ENCODE data around the gene C1orf74.
"Not testable (repeated sequence)": the region's sequence is repeated elsewhere in the genome, so short reads cannot be mapped to it uniquely, and the experiment has no call there.

Gene C1orf74

DNA sequence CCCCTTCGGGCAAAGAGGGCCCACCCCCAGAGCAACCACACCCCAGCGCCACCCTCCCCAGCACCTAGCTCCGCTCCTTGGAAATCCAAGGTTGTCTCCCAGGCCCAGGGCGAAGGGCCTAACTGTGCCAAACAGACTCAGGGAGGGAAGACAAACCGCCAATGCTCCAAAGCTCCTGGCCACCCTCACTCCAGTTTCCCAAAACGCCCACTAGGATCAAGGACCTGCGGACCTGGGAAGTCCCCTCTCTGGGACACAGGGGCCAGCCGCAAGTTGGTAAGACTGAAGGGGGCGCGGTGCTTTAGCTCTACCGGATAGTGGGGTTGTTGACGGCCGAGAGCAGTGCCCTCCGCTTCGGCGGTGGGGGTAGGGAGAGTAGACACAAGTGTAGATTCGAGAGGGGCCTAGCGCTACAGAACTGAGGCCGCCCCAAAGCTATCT lies 21.0 kb upstream of the C1orf74 start:
- no peak for DNase-seq

DNA sequence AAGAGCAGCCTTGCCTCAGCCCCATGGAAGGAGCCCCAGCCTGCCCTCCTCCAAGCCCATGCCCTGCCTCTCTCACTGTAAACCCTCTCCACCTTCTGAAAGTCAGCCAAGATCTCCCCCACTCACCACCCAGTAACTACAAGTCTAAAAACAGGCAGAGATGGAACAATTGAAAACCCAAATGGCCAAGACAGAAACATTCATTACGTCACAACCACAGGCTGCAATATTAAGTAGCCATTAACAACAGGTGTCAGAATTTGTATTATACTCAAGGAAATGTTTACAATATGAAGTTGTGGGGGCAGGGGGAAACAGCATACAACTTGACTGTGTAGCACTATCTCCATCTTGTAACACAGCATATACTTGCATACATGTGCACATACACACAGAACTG lies 19.2 kb upstream of the C1orf74 start:
- DNase-seq, result no peak

DNA sequence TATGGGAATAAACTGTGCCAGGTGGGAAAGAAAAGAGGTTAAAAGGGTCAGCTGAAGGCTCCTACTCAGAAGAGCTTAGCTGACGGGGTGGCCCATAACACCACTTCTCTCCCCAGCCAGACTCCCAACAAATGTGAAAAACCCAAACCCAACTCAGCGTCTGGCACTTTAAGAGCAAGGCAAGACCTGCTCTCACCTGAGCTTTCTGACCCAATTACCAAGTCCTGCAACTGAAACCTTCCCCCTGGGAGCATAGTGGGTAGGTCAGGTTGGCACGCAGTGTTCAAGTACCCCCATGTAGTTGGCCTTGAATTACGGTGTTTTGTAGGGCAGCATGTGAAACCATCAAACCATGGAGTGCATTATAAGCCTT lies 18.4 kb upstream of the C1orf74 start:
- DNase-seq, result no peak

DNA sequence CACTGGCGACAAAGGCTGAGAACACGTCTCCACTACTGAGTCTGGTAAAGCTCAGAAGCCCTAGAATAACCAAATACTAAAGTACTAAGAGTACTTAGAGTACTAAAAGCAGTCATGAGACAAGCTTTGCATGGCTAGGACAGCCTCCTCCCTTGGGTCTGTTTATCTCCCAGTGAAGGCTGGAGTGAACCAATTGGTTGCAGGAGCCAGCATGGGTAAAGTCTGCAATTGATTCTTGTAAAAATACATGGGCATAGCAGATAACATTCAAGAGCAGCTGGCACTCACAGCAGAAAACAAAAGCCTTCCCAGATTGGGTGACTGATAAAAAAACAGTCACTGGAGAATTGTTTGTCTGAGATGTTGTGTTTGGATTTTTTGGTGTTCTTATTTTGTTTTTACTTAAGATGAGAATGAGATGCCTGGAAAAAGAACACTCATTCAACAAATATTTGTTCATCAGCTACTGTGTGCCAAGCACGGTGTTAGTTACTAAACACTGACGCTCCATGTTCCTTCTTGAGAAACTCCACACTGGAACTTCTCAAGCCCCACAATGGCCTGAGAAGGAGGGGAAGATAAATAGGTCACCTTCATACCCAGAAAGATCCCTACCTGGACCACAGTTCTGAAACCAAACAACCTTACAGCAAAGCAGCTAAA lies 17.9 kb upstream of the C1orf74 start:
- no peak for DNase-seq

DNA sequence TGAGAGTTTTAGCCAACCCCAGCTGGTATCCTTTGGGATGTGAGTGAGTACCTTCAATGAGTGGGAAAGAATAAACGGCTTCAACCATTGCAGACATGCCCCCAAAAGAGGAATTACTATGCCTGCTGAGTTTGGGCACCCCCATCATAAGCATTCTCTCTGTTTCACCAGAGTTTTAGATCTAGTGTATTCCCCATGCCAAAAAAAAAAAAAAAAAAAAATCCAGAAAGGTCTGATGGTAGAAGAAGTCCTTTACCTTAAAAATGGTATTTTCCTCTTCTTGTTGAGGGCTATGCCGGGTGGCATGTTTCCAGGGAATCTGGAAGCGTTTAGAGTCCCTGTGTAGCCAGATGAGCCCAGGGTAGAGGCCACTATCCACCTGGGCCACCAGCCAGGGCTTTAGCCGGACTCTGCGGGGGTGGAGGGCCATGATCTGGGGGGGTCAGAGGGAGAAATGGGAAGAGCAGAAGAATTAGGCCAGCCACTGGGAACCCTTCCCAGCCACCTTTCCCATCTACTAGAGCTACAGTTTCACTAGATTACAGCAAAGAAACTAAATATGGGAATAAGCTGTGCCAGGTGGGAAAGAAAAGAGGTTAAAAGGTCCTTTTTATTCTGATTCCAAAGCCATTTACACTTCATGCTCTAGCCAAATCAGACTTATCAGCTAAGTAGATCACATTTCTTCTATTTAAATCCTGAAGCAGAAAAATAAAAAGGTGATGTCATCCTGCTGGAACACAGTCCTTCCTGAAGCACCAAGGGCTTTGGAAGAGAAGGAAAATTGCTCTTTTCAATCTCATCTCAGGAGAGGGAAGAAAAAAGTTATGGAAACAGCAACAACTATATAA lies 16.9 kb upstream of the C1orf74 start:
- DNase-seq, result no peak

DNA sequence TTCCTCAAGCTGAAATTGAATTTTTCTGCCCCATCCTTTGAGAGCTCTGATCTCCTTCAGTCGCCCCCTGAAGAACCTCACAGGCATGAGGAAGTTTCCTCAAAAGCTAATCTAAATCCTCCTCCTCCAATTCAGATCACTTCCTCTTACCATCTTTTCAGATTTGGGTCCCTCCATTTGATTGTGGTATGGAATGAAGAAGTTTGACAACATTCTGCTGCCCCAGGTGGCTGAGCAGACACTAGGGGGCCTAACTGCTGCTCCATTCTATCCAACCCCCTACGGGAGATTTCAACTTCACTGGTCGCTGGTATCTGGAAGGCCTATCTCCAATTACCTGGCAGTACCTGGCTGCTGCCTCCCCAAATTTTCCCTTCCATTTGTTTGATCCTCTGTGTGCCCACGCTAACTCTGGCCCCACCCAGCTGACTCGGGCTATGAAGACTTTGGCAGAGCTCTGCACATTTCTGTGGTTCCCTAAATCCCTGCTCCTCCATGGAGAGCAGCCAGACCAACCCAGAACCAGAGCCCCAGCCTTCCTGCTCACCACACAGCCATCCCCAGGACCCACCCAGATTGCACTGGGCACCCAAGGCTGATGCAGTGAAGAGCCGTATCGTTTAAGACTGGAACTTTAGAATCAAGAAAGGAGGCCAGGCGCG lies 13.8 kb upstream of the C1orf74 start:
- DNase-seq, result no peak

DNA sequence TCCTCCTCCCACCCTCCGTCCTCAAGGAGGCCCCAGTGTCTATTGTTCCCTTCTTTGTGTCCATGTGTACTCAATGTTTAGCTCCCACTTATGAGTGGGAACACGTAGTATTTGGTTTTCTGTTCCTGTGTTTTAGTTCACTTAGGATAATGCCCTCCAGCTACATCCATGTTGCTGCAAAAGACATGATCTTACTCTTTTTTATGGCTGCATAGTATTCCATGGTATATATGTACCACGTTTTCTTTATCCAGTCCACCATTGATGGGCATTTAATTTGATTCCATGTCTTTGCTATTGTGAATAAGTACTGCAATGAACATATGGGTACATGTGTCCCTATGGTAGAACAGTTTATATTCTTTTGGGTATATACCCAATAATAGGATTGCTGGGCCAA lies 9.4 kb upstream of the C1orf74 start:
- not testable (repeated sequence) for DNase-seq

DNA sequence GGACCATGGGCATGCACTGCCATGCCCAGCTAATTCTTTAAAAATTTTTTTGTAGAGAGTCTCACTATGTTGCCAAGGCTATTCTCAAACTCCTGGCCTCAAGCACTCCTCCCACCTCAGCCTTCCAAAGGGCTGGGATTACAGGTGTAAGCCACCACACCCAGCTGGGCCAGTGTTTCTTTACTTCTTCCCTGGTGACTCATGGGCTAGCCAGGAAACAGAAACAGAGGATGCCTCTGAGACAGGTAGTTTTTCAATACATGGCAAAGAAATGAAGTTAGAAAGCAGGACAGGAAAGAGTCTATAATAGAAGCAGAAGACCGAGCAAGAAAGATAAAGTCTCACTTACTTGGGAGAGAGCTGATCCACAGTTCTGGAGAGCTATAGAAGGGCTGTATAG lies 7.6 kb upstream of the C1orf74 start:
- DNase-seq, result no peak

DNA sequence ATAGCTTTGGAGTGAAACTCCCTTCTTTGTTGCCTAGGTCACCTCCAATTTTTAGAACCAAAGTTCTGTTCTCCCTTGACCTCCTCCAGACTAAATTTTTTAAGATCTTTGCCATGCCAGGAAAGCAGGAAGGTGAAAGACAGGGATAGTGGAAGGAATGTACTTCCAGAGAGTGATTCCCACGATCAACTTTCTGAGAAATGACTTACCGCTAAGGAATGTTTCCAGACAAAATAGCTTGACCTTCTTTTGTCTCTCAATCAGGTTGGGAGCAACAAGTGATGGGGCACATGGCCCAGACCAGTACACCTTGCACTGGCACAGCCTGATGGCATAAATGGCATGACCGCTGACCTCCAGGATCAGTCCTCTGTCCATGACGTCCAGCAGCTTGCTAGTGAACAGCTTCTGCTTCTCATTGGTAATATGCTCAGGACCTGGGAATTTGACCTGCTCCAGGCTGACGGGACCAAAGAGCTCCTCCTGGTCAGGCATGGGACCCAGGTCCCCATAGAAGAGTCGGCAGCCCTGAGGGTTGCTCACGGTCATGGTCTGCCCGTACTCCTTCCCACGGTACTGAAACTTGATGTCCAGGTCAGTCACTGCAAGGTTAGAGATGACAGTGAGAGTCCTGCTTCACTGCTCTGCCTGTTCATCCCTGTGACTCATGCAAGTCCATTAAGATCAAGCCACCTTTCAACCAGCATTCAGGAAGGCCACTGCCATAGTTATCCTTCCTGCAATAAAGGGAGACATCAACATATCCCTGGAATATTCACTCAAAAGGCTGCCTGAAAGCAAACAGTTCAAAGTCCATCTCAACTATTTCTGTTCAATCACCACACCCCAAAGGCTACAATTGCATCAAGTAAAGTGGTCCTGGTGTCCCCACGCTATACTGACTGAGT lies 6.2 kb upstream of the C1orf74 start:
- no peak for DNase-seq

DNA sequence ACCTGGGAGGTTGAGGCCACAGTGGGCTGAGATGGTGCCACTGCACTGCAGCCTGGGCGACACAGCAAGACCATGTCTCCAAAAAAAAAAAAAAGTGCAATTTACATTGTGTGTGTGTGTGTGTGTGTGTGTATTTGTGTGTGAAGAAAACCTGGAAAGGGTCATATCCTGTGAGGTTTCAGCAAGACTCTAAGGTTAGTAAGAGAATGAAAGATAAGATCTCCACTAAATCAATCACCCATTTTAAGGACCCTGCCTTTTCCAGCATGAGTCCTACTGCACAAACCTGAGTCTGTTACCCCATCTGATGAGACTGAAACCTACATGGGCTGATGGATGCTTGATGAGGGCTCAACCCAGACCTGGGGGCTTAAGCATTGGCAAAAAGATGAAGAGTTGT lies 4.9 kb upstream of the C1orf74 start:
- DNase-seq, result no peak

DNA sequence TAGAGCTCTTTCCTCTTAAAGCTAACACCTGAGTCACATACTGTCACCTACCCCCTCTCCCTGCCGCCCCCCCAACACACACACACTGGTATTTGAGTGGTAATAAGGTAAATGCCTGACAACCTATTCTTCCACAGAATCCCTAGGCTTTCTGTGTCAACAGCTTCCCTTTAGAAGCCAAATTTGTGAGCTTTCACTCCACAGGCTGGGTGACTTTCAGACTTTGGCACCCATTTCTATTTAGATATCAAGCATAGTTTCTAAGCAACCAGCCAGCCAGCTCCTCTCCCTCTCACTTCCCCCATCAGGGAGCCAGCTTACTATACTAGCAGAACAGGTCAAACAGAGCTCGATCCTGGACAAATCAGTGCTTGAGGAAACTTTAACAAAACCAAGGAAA lies 3.2 kb upstream of the C1orf74 start:
- DNase-seq, result no peak

DNA sequence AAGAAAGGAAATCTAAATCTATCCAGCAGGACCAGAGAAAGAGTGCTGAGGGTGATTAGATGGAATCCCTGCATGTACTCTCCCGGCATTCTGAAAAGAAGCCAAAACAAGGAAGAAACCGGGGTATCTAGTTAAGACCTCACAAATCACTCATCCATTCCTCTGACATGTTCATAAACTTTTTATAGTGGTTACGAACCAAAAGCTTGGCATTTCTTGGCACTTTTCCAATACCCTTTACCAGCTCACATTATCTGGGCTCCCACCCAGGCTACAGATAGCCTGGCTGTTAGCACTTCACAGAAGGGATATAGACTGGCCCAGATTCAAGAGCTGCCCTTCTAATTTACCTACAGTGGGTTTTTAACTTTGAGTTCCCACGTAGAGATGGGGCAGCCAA lies 1.8 kb upstream of the C1orf74 start:
- no peak for DNase-seq

DNA sequence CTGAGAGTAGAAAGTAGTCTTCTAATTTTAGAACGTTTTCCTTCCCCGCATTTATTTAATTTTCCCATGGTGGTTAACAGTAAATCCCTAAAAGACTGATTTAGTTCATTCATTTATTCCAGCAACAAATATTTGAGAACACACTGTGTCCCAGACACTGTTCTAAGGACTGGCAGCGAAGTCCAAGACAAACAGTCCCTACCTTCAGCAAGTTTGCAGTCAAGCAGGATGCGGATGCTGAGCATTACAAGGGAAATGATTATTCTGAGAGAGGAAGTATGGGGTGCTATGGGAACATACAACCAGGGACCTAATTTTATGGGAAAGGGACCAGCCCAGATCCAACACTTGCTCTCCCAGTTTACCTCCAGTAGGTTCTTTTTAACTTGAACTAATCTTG lies 1.2 kb upstream of the C1orf74 start:
- DNase-seq, result no peak

DNA sequence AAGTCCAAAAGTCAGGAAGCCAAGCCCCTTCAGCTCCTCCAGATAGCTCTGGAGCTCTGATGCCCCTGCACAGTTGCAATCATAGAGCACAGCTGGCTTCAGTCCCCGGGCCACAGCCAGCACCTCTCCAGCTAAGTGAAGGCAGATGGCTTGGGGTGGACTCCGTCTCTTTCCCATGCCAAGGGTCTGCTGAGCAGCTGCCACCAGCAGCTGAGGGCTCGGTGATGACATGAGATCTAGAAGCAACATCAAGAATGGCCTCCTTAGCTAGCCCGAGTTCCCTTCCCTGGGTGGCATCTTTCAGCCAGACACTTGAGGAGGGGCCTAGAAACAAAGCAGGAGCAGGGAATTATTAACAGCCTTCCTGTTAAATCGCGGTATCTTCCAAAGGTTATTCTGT lies 973 bp downstream of the C1orf74 start:
- DNase-seq, result no peak

DNA sequence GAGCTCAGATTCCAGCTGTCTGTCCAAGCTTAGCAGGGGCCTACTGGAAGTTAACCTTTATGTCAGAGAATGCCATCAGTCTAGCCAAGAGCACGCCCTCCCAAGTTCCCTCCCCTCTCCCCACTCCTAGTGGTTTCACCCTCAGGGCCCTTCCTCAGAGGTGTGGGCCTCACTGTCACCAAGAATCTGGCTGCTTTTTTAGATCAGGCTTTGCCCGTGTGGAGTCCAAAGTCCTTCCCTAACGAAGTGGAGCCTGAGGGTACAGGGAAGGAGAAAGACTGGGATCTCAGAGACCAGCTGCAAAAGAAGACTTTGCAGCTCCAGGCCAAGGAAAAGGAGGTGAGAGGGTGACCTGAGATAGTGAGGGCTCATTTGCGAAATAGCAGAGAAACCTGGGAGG lies 4.1 kb downstream of the C1orf74 start:
- DNase-seq, result no peak

DNA sequence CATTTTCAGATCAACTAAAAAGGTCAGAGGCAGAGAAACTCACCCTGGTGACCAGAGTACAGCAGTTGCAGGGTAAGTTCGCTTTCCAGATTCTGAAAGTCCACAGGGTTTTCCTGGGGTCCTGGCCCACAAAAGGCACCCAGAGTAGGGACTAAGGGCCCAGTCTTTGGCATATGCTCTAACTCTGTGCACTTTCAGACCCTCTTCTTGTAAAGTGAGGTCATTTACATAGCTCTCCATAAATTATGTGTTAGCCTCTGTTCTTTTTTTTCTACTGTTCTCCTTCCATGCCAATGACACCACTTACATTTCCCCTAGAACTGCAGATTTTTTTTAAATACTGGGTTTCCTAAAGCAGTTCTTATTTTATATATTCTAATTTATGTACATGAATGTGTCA lies 6.3 kb downstream of the C1orf74 start:
- no peak for DNase-seq

DNA sequence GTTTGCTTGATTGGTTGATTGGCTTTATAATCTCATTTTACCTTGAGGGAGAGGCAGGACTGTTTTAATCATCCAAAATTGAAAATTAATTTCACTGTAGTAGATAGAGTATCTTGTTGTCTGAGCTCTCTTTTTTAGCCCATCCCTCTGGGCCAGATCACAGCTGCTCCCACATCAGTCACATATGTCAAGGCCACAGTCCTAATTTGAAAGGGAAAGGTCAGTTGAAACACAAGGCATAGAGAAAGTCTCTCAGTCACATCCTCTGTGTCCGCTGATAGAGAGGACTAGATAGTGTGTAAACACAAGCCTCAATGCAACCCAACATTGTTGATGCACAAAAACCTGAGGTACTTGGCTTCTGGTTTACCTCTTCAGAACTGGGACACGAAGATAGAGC lies 6.8 kb downstream of the C1orf74 start:
- no peak for DNase-seq

DNA sequence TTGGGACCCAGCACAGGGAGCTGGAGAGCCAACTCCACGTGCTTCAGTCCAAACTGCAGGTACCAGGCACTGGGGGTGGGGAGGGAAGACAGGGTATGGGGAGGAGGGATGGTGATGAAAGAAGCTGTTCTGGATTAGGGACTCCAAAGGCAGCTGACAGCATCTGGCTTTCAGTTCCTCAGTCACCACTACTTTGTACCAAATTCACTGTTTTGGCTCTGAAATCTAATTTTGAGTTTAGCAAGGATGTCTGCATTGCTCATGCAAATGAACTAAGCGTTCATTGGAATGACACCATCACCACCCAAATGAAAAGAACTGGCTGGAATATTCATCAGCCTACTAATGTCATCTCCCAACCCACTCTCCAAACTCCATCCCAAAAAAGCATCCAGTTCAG lies 8.7 kb downstream of the C1orf74 start:
- DNase-seq, result no peak

DNA sequence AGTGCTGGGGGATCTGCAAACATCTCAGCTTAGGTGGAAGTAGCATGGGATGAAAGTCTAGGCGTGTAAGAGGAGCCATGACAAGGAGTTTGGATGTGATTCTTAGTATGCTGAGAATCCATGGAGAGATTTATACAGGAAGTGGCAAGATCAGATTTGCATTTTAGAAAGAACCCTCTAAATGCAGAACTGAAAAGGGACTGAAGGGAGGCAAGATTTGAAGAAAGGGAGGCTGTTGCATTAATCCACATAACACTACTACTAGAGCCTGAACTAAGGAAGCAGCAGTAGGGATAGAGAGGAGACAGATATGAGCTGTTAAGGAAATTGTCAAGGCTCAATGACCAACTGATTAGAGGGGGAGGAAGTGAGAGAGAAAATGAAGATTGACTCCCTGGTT lies 9.8 kb downstream of the C1orf74 start:
- DNase-seq, result no peak

DNA sequence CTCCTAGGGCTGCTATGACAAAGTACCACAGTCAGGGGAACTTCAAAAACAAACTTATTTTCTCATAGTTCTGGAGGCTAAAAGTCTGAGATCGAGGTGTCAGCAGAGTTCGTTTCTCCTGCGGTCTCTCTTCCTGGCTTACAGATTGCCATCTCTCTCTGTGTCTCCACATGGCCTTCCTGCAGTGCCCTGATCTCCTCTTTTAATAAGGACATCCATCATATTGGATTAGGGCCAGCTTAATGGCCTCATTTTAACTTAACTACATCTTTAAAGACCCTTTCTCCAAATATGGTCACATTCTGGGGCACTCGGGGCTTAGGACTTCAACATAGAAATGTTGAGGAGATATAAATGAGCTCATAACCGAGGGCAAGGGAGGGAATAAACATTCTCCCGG lies 12.2 kb downstream of the C1orf74 start:
- no peak for DNase-seq

DNA sequence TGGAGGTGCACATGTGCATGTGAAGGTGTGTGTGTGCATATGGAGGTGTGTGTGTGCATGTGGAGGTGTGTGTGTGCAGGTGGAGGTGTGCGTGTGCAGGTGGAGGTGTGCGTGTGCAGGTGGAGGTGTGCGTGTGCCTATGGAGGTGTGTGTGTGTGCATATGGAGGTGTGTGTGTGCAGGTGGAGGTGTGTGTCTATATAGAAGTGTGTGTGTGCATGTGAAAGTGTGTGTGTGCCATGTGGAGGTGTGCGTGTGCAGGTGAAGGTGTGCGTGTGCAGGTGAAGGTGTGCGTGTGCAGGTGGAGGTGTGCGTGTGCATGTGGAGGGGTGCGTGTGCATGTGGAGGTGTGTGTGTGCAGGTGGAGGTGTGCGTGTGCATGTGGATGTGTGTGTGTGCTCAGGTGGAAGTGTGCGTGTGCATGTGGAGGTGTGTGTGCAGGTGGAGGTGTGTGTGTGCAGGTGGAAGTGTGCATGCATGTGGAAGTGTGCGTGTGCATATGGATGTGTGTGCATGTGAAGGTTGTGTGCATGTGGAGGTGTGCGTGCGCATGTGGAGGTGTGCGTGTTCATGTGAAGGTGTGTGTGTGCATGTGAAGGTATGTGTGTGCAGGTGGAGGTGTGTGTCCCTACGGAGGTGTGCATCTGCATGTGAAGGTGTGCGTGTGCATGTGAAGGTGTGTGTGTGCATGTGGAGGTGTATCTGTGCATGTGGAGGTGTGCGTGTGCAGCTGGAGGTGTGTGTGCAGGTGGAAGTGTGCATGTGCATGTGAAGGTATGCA lies 13.5 kb downstream of the C1orf74 start:
- DNase-seq, result no peak

DNA sequence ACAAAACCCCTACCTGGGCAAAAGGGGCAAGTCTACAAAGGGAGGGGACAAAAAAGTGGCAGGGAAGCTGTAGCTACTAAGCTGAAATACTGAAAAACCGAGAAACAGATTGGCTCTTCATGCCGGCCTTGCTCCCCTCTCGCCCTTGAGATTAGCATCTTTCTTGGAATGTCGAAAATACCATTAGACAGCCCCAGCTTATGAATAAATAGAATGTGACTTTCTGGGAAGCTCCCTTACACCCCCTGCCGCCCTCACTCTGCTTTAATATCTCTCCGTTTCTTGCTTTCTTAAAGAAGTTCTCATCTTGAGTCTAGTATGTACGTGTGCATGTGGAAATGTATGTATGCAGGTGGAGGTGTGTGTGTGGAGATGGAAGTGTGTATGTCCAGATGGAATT lies 14.4 kb downstream of the C1orf74 start:
- DNase-seq, result no peak

All from activated T-cell treated with anti-CD3 and anti-CD28 coated beads for 4 hours (primary cell).